WTC11 (cell line): ENCODE results near the gene KRAS. TPM values are rescaled to one million over a fixed set of nuclear protein-coding genes. Genes with fewer than 3 reads are reported as not detected.

Experiments used
- ATAC-seq: fragments of 200-7000 bp; cut with Tn5 transposase; 2 replicates; pipeline ENCODE4 v1.10.0; 2021; ENCODE audit warnings: mild to moderate bottlenecking, moderate library complexity
- CTCF ChIA-PET: fragments of 300-600 bp; sonication (Branson Sonifier 250); formaldehyde crosslinking; loops from one replicate; lab custom pipeline; 2021; ENCODE audit warnings: antibody characterized with exemption; lab: Charles Lee
- POLR2A ChIA-PET: fragments of 350-600 bp; sonication (Branson Sonifier 250); formaldehyde crosslinking; loops from one replicate; lab custom pipeline; 2021; ENCODE audit warnings: antibody characterized with exemption; lab: Charles Lee
- DNase-seq: peaks from one replicate; pipeline ENCODE4 v3.0.0; 2021; ENCODE audit warnings: low spot score
- H3K27ac Mint-ChIP-seq: 2 replicates; pipeline ENCODE4 v1.8.0; 2021; ENCODE audit warnings: mixed read lengths
- H3K27me3 Mint-ChIP-seq: 2 replicates; pipeline ENCODE4 v1.8.0; 2021; ENCODE audit warnings: low read depth, mild to moderate bottlenecking, moderate library complexity, mixed read lengths
- H3K36me3 Mint-ChIP-seq: 2 replicates; pipeline ENCODE4 v1.8.0; 2021; ENCODE audit warnings: mixed read lengths
- H3K4me1 Mint-ChIP-seq: 2 replicates; pipeline ENCODE4 v1.8.0; 2022; ENCODE audit warnings: mixed read lengths
- H3K4me3 Mint-ChIP-seq: 2 replicates; pipeline ENCODE4 v1.8.0; 2021; ENCODE audit warnings: mild to moderate bottlenecking, moderate library complexity, mixed read lengths
- H3K9me3 Mint-ChIP-seq: 2 replicates; pipeline ENCODE4 v1.8.0; 2021; ENCODE audit warnings: mixed read lengths
- AFF4 ChIP-seq: sonication (generic); formaldehyde crosslinking; IDR thresholded peaks from 2 replicates; pipeline ENCODE4 v1.8.1; 2023; ENCODE audit warnings: mild to moderate bottlenecking, missing genetic modification reagents, borderline replicate concordance
- ATF1 ChIP-seq: sonication (generic); formaldehyde crosslinking; IDR thresholded peaks from 2 replicates; pipeline ENCODE4 v1.8.1; 2023; ENCODE audit warnings: mild to moderate bottlenecking, moderate library complexity, missing genetic modification reagents
- CBFB ChIP-seq: sonication (generic); formaldehyde crosslinking; IDR thresholded peaks from 2 replicates; pipeline ENCODE4 v1.8.1; 2022; ENCODE audit warnings: mild to moderate bottlenecking, low read depth, missing genetic modification reagents
- E2F1 ChIP-seq: sonication (generic); formaldehyde crosslinking; IDR thresholded peaks from 2 replicates; pipeline ENCODE4 v1.8.0; 2022; ENCODE audit warnings: mild to moderate bottlenecking, missing genetic modification reagents
- FOXP4 ChIP-seq: sonication (generic); formaldehyde crosslinking; IDR thresholded peaks from 2 replicates; pipeline ENCODE4 v1.8.0; 2022; ENCODE audit warnings: mild to moderate bottlenecking, missing genetic modification reagents
- GABPB1 ChIP-seq: sonication (generic); formaldehyde crosslinking; IDR thresholded peaks from 2 replicates; pipeline ENCODE4 v1.8.1; 2023; ENCODE audit warnings: mild to moderate bottlenecking, missing genetic modification reagents
- HMGA2 ChIP-seq: fragments of 250-450 bp; sonication (Bioruptor Pico); IDR thresholded peaks from 2 replicates; pipeline ENCODE4 v1.4.0; 2021; ENCODE audit warnings: mild to moderate bottlenecking, moderate library complexity
- OVOL2 ChIP-seq: fragments of 250-450 bp; sonication (Bioruptor Pico); IDR thresholded peaks from 2 replicates; pipeline ENCODE4 v1.9.0; 2021; ENCODE audit warnings: mild to moderate bottlenecking, borderline replicate concordance
- PRDM15 ChIP-seq: sonication (generic); formaldehyde crosslinking; IDR thresholded peaks from 2 replicates; pipeline ENCODE4 v1.8.0; 2022; ENCODE audit warnings: missing genetic modification reagents
- SMAD3 ChIP-seq: sonication (generic); formaldehyde crosslinking; IDR thresholded peaks from 2 replicates; pipeline ENCODE4 v1.8.0; 2022; ENCODE audit warnings: missing genetic modification reagents, mild to moderate bottlenecking, borderline replicate concordance
- SOX15 ChIP-seq: fragments of 250-450 bp; sonication (Bioruptor Pico); IDR thresholded peaks from 2 replicates; pipeline ENCODE4 v1.9.0; 2021; ENCODE audit warnings: mild to moderate bottlenecking
- TEAD1 ChIP-seq: sonication (generic); formaldehyde crosslinking; IDR thresholded peaks from 2 replicates; pipeline ENCODE4 v1.8.0; 2022; ENCODE audit warnings: mild to moderate bottlenecking, missing genetic modification reagents
- USF2 ChIP-seq: sonication (generic); formaldehyde crosslinking; IDR thresholded peaks from 2 replicates; pipeline ENCODE4 v1.8.1; 2023; ENCODE audit warnings: mild to moderate bottlenecking, missing genetic modification reagents, moderate library complexity
- ZBTB21 ChIP-seq: sonication (generic); formaldehyde crosslinking; IDR thresholded peaks from 2 replicates; pipeline ENCODE4 v1.8.1; 2023; ENCODE audit warnings: mild to moderate bottlenecking, missing genetic modification reagents, borderline replicate concordance
- ZNF219 ChIP-seq: sonication (generic); formaldehyde crosslinking; IDR thresholded peaks from 2 replicates; pipeline ENCODE4 v1.8.0; 2023; ENCODE audit warnings: missing genetic modification reagents, mild to moderate bottlenecking, borderline replicate concordance
- ZNF263 ChIP-seq: sonication (generic); formaldehyde crosslinking; IDR thresholded peaks from 2 replicates; pipeline ENCODE4 v1.8.1; 2022; ENCODE audit warnings: low read depth, mild to moderate bottlenecking, moderate library complexity, missing genetic modification reagents
- ZNF423 ChIP-seq: fragments of 250-450 bp; sonication (Bioruptor Pico); IDR thresholded peaks from 2 replicates; pipeline ENCODE4 v2.1.2; 2022; ENCODE audit warnings: mild to moderate bottlenecking, moderate library complexity
- total RNA-seq: library from RNA; stranded (reverse); gene quantifications from 3 replicates; pipeline ENCODE4 v1.2.3, GENCODE V29; 2021

The KRAS gene
- total RNA-seq, 1 experiment from 2014 or later = 66.2 TPM

GRCh38 chr12:25262389-25263074 is 11.8 kb upstream of the KRAS start (continued):
- no peak for TF ChIP-seq PRDM15
- no peak for TF ChIP-seq USF2 (CRISPR knock-in tag)
- TF ChIP-seq TEAD1 = no peak
- TF ChIP-seq FOXP4 (CRISPR knock-in tag) = no peak
- TF ChIP-seq SMAD3 = no peak
- no peak for TF ChIP-seq GABPB1 (CRISPR knock-in tag)

GRCh38 chr12:25257590-25258324 is 7.0 kb upstream of the KRAS start:
- H3K27me3 Mint-ChIP-seq = peaks cover 8% of the 10 kb centered on the region
- POLR2A ChIA-PET = interaction anchor here (1.0 kb wide), 1 partner anchor 127 kb away, joined by 4 read pairs; no protein-coding TSS in a partner anchor
- ATAC-seq (peak; percentile 70), DNase-seq (no peak)
- peaks cover 24% of the 10 kb centered on the region for H3K4me1 Mint-ChIP-seq
- peaks cover 10% of the 10 kb centered on the region for H3K9me3 Mint-ChIP-seq
- CTCF ChIA-PET = interaction anchor here (1.6 kb wide), 1 partner anchor 16 kb away, joined by 11 read pairs; no protein-coding TSS in a partner anchor
- H3K4me3 Mint-ChIP-seq = no peak overlapping the region
- H3K36me3 Mint-ChIP-seq = peaks cover 2% of the 10 kb centered on the region; the same call in 1 of the 2 replicates
- peak overlapping the region; percentile 86; the same call in 1 of the 2 replicates for H3K27ac Mint-ChIP-seq
- no peak for TF ChIP-seq PRDM15
- TF ChIP-seq OVOL2 = no peak
- no peak for TF ChIP-seq USF2 (CRISPR knock-in tag)
- no peak for TF ChIP-seq AFF4 (CRISPR knock-in tag)
- no peak for TF ChIP-seq ZNF219 (CRISPR knock-in tag)
- no peak for TF ChIP-seq SOX15
- no peak for TF ChIP-seq E2F1 (CRISPR knock-in tag)
- no peak for TF ChIP-seq ZNF263
- TF ChIP-seq ATF1 (CRISPR knock-in tag) = no peak
- no peak for TF ChIP-seq CBFB (CRISPR knock-in tag)
- TF ChIP-seq ZBTB21 = no peak
- TF ChIP-seq ZNF423 = no peak
- TF ChIP-seq HMGA2 (CRISPR knock-in tag) = no peak
